GM23338 (cell line): ENCODE results near the gene NR3C1.

Source experiments
- CREB1 ChIP-seq: fragments of 250-450 bp; sonication (Bioruptor Pico); IDR thresholded peaks from 2 replicates; pipeline ENCODE4 v1.5.0; 2020; ENCODE audit warnings: low read depth, mild to moderate bottlenecking, moderate library complexity
- CTCF ChIP-seq, 2 experiments: fragments of 200-600 bp in 1 of 2; sonication (generic) in 1 of 2; conservative IDR thresholded peaks; 2 replicates each; pipeline versions ENCODE4 v1.5.1 to v1.6.1; 2016 to 2017; ENCODE audit warnings: antibody characterized with exemption in 2 of 2, low read depth in 2 of 2, mild to moderate bottlenecking in 2 of 2, moderate library complexity in 1 of 2
- ETS1 ChIP-seq: IDR thresholded peaks from 2 replicates; pipeline ENCODE4 v1.6.1; 2016; ENCODE audit warnings: antibody characterized with exemption
- EZH2 ChIP-seq: fragments of 200-600 bp; sonication (generic); IDR thresholded peaks from one replicate; pipeline ENCODE4 v1.8.0; 2017; ENCODE audit warnings: antibody characterized with exemption, mild to moderate bottlenecking, low read depth; ENCODE audit not compliant: unreplicated experiment
- EZH2phosphoT487 ChIP-seq: fragments of 200-600 bp; sonication (generic); IDR thresholded peaks from one replicate; pipeline ENCODE4 v1.8.1; 2018; ENCODE audit warnings: antibody characterized with exemption; ENCODE audit not compliant: unreplicated experiment
- JUNB ChIP-seq: IDR thresholded peaks from one replicate; pipeline ENCODE4 v1.6.1; 2016; ENCODE audit warnings: antibody characterized with exemption; ENCODE audit not compliant: unreplicated experiment
- NANOG ChIP-seq: IDR thresholded peaks from 2 replicates; pipeline ENCODE4 v1.6.1; 2016; ENCODE audit warnings: antibody characterized with exemption, borderline replicate concordance
- POLR2AphosphoS5 ChIP-seq: IDR thresholded peaks from 2 replicates; pipeline ENCODE4 v1.6.1; 2016; ENCODE audit warnings: antibody characterized with exemption, low read depth
- REST ChIP-seq: IDR thresholded peaks from one replicate; pipeline ENCODE4 v1.6.1; 2018; ENCODE audit warnings: antibody characterized with exemption; ENCODE audit not compliant: unreplicated experiment
- ZNF331 ChIP-seq: fragments of 250-450 bp; sonication (Bioruptor Pico); IDR thresholded peaks from 2 replicates; pipeline ENCODE4 v1.5.0; 2020; ENCODE audit warnings: low read depth, mild to moderate bottlenecking, moderate library complexity
- TF ChIP-seq, protein P1 (sequence below): fragments of 250-450 bp; sonication (Bioruptor Pico); IDR thresholded peaks from 2 replicates; pipeline ENCODE4 v1.5.0; 2020; ENCODE audit warnings: mild to moderate bottlenecking, moderate library complexity

DNA sequence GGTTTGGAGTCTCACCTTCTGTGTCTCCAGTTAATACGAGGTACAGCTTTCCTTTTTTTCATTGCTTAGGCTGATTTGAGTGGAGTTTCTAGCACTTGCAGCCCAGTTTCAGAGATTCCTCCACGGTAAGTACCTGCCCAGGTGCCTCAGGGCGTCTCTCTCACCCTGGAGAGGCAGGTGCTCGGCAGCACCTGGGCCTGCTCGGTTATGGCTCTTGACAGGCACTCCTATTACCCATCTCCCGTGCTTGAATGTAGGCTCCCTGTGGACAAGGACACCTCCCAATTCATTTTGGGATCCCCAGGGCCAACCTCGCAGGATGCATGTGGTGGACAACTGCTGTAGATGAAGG, 144.3 kb downstream of the NR3C1 start:
- TF ChIP-seq CTCF (conservative IDR thresholded peaks at IDR 0.05; ENCODE audit: low read depth in 2 of 2) (no peak), JUNB (no peak), POLR2AphosphoS5 (no peak), EZH2 (no peak), ZNF331 (CRISPR knock-in tag) (no peak), CREB1 (CRISPR knock-in tag) (no peak), EZH2phosphoT487 (no peak), REST (no peak), NANOG (no peak), ETS1 (no peak)
- TF ChIP-seq, protein P1, sequence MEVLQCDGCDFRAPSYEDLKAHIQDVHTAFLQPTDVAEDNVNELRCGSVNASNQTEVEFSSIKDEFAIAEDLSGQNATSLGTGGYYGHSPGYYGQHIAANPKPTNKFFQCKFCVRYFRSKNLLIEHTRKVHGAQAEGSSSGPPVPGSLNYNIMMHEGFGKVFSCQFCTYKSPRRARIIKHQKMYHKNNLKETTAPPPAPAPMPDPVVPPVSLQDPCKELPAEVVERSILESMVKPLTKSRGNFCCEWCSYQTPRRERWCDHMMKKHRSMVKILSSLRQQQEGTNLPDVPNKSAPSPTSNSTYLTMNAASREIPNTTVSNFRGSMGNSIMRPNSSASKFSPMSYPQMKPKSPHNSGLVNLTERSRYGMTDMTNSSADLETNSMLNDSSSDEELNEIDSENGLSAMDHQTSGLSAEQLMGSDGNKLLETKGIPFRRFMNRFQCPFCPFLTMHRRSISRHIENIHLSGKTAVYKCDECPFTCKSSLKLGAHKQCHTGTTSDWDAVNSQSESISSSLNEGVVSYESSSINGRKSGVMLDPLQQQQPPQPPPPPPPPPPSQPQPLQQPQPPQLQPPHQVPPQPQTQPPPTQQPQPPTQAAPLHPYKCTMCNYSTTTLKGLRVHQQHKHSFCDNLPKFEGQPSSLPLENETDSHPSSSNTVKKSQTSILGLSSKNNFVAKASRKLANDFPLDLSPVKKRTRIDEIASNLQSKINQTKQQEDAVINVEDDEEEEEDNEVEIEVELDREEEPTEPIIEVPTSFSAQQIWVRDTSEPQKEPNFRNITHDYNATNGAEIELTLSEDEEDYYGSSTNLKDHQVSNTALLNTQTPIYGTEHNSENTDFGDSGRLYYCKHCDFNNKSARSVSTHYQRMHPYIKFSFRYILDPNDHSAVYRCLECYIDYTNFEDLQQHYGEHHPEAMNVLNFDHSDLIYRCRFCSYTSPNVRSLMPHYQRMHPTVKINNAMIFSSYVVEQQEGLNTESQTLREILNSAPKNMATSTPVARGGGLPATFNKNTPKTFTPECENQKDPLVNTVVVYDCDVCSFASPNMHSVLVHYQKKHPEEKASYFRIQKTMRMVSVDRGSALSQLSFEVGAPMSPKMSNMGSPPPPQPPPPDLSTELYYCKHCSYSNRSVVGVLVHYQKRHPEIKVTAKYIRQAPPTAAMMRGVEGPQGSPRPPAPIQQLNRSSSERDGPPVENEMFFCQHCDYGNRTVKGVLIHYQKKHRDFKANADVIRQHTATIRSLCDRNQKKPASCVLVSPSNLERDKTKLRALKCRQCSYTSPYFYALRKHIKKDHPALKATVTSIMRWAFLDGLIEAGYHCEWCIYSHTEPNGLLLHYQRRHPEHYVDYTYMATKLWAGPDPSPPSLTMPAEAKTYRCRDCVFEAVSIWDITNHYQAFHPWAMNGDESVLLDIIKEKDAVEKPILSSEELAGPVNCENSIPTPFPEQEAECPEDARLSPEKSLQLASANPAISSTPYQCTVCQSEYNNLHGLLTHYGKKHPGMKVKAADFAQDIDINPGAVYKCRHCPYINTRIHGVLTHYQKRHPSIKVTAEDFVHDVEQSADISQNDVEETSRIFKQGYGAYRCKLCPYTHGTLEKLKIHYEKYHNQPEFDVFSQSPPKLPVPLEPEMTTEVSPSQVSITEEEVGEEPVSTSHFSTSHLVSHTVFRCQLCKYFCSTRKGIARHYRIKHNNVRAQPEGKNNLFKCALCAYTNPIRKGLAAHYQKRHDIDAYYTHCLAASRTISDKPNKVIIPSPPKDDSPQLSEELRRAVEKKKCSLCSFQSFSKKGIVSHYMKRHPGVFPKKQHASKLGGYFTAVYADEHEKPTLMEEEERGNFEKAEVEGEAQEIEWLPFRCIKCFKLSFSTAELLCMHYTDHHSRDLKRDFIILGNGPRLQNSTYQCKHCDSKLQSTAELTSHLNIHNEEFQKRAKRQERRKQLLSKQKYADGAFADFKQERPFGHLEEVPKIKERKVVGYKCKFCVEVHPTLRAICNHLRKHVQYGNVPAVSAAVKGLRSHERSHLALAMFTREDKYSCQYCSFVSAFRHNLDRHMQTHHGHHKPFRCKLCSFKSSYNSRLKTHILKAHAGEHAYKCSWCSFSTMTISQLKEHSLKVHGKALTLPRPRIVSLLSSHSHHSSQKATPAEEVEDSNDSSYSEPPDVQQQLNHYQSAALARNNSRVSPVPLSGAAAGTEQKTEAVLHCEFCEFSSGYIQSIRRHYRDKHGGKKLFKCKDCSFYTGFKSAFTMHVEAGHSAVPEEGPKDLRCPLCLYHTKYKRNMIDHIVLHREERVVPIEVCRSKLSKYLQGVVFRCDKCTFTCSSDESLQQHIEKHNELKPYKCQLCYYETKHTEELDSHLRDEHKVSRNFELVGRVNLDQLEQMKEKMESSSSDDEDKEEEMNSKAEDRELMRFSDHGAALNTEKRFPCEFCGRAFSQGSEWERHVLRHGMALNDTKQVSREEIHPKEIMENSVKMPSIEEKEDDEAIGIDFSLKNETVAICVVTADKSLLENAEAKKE (CRISPR knock-in tag), result no peak
